HG03558 (cell line): ENCODE measurements around the gene ATOH7.
"Not testable (repeated sequence)": the region's sequence is repeated elsewhere in the genome, so short reads cannot be mapped to it uniquely, and the experiment has no call there.

Source experiments
- ATAC-seq: cut with Tn5 transposase; IDR thresholded peaks from one replicate; pipeline ENCODE4 v1.9.1; 2021; ENCODE audit warnings: moderate number of reproducible peaks; ENCODE audit not compliant: unreplicated experiment; ENCODE audit errors: extremely low read depth

Gene ATOH7

DNA sequence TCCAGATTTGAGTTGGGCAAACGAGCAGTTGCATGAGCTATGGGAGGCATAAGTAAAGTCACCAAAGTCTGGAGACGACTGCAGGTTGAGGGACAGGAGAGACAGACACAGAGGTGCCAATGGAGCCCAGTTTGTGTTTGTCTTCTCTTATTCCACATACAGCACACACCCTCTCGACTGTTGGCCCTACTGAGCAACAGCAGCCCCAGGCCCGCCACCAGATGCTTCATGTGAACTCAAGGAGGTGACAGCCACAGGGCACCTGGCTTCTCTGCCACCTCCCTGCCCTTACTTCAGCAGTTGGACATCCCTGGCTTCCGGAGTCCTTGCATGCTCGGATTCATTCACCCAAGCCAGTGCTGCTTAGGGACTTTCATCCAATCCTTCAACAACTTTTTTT lies 6.5 kb upstream of the ATOH7 start:
- ATAC-seq: no peak

DNA sequence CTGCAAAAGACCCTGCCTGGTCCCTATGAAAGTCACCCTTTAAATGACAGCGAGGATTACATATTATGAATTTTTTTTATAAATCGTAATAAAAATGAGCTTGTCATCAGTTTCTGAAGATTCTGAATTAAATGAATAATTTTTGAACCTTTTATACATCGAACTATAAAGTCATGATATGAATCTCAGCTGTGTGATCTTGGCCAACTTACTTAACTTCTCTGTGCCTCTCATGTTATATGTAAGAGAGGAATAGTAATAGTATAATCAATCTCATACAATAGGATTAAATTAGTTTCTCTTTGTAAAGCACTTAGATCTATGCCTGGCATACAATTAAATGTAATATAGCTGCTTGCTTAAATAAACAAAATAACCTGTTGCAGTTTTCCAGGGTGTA lies 5.3 kb upstream of the ATOH7 start:
- ATAC-seq: no peak

DNA sequence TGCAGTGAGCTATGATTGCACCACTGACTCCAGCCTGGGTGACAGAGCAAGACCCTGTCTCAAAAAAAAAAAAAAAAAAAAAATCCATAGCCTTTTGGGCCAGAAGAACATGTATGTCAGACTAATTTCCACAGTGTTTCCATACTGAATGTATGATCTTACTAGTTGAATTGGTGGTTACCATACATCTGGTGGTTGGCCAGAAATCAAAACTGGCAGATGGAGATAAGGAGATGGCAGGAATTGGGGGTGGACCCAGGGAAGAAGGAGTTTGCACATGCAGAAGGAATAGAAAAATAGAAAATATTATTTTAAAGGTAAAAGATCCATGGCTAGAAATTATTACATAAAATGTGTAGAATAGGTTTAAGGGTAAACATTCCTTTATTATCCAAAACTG lies 3.7 kb upstream of the ATOH7 start:
- no peak for ATAC-seq

DNA sequence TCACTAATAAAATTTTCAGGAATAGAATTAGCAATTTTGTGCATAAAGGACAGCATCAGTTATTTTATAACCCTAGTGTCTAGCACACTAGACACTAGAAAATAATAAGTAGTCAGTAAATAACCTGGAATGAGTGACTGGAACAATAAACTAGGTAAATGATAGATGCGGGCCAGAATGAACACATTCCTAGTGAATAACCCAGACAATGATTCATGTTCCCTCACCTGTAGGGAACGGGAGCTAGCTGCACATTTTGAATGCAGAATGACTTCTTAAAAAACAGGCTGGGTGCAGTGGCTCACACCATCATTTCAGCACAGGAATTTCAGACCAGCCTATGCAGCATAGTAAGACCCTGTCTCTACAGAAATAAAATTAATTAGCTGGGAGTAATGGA lies 3.2 kb upstream of the ATOH7 start:
- ATAC-seq: no peak

DNA sequence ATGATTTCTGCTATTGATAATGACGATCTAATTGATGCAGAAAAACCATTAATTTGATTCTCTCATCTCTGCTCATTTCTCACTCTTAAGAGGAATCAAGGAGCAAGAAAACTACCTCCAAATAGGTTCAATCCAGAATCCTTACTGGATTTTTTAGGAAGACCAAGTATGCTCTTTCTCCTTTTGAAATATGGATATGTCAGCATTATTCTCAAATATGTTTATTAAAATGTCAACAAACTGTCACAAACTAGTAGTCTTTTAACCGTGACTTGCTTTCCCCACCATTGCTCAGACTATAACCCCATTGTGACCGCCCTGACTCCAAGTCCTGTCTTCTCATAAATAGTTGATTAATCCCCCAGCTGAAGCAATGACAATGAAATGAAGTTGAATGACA lies 1.1 kb upstream of the ATOH7 start:
- ATAC-seq: no peak

DNA sequence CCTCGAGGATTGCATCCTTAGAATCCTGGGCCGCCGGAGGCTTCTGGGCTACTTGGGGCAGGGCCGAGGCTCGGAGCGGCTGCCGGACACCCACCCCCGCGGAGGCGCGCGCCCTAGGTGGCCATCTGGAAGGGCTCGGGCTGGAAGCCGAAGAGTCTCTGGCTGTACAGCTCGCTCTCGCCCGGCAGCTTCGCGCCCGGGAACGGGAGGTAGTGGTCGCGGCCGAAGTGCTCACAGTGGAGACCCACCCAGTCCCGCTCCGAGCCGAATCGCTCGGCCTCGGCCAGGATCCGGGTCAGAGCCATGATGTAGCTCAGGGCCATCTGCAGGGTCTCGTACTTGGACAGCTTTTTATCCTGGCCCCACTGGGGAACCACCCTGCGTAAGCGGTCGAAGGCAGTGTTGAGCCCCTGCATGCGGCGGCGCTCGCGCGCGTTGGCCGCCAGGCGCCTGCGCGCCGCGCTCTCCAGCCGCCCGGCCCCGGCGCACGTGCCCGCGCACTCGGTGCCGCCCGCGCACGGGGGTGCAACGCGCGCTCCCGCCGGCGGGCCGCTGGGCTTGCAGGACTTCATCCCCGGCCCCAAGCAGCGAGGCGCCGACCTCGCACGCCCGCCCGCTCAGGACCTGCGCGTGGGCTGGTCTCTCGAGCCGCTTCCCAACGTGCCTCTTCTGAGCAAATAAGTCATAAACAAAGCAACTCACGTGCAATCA lies 652 bp downstream of the ATOH7 start:
- ATAC-seq: peak; percentile 89

DNA sequence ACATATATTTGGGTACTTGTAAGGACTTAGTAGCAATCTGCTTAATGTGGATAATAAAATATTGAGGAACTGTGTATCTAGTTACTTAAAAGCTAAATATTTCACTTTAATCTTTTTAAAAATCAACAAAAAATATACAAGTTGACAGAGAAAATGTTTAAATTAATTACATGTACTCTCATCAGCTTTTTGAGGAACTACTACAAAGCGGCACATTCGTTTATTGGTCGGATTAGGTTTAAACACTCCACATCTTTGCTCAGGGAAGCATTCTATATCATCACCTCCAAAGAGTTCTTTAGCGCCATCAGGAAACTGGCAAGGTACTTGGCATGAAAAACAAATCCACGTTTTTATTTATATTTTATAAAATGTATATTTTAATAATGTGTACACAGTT lies 1.6 kb downstream of the ATOH7 start:
- no peak for ATAC-seq

DNA sequence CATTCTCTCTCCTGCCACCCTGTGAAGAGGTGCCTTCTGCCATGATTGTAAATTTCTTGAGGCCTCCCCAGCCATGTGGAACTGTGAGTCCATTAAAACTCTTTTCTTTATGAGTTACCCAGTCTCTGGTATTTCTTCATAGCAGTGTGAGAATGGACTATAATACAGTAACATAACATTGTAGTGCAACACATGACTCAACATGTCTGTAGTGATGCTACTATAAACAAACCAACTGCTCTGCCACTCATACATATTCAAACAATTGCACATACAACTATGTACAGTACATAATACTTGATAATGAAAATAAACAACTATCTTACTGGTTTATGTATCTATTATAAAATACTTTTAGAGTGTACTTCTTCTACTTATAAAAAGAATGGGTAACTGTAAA lies 7.1 kb downstream of the ATOH7 start:
- ATAC-seq: no peak

DNA sequence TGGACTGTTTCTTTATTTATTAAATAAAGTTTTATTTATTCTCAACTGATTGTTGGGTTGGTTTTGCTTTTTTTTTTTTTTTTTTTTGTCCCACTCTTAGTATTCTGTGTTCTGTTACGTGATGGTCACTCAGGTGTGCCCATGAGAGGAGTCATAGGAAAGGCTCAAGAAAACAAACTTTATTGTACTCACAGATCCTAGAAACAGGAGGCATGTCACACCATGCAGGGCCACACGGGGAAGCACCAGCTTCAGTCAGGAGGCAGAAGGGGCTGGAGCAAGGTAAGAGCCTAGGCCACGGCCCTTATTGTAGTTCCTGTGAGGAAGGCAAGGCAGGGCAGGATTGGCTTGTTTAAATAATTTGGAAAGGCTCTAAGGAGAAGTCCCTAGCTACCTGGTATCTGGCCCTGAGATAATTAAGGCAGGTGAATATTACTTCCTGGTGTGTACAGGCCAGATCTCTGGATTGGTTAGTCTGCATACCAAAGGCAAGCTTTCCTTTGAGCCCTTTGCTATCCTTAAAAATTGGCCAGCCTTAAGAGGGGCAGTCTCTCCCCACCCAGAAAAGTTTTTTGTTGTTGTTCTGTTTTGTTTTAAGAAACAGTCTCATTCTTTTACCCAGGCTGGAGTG lies 8.3 kb downstream of the ATOH7 start:
- ATAC-seq: no peak

DNA sequence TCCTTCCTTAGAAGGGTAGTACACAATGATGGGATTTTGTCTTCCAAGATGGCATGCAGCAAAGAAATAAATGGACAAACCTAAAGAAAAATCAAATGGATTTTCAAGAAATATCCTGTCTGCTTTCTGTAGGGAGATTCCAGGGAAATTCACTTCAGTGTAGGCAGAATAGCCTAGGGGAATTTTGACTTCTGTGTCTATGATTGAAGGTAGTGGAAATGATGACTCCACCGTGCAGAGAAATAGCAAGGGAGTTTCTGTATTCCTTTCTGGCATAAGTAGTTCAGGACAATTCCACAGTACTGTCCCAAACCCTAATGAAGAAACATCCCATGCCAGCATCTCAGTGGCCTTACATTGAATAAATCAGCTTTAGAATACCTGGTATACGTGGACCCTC lies 9.5 kb downstream of the ATOH7 start:
- no peak for ATAC-seq

DNA sequence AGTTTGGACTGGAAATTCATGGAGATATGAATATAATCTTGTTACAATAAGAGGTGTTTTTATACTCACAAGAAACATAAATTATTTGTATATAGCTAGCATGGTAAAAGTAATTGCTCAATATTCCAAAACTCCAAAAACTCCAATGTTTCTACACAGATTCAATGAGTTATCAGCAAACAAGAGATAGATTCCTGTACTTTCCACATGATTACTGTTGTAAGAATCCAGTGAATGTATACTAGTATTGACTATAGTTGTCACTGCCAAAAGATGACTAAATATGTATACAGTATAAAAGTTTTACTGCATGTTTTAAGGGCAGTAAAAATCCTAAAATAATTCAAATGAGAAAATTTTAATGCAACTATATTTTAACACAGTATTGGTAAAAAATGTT lies 10.7 kb downstream of the ATOH7 start:
- ATAC-seq: no peak

DNA sequence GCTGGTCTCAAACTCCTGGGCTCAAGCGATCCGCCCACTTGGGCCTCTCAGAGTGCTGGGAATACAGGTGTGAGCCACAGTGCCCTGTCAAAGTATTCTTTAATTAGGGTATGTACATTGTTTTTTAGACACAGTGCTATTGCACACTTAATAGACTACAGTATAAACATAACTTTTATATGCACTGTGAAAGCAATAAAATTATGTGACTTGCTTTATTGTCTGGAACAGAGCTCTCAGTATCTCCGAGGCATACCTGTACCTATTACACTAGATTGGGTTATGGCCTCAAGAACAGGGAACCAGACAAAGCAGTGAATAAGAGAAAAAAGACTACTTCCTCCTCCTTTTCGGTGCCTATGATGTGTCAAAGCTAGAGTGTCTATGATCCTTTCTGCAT lies 13.1 kb downstream of the ATOH7 start:
- ATAC-seq: no peak

DNA sequence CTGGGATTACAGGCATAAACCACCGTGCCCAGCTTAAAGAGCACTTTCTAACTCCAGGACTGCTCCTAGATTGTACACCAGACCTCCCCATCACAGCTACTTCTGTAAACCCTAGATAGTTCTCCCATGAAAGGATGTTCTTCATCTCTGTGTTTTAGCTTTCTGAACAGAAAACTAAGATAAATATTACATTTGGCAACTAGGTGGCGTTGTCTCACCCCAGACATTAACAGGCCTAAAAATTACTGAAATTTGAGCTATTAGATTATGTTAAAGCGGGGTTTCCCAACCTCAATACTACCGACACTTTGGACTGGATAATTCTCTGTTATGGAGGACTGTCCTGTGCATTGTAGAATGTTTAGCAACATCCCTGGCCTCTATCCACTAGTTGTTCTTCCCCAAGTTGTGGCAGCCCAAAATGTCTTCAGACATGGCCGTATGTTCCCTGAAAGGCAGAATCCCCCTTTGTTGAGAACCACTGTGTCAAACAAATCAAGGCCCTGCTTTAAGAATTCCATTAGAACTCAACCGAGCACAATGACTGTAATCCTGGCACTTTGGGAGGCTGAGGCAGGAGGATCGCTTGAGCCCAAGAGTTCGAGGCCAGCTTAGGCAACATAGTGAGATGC lies 19.1 kb downstream of the ATOH7 start:
- no peak for ATAC-seq

DNA sequence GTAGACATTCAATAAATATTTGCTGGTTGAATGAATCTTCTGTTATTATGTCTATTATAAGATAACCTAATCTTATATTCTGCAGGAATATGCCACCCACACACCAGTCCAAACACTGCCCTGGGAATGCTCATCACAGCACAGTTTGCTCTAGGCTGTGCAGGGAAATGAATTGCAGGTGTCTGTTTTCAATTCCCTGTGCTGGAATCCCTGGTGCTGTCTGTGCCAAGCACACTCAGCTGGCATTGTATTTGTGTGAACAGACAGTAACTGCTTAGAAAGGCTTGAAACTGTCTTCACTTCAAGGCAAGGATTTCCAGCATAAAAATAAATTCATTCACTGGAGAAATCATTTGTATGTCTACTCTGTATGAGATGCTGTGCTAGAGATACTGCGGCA lies 20.2 kb downstream of the ATOH7 start:
- ATAC-seq: no peak

DNA sequence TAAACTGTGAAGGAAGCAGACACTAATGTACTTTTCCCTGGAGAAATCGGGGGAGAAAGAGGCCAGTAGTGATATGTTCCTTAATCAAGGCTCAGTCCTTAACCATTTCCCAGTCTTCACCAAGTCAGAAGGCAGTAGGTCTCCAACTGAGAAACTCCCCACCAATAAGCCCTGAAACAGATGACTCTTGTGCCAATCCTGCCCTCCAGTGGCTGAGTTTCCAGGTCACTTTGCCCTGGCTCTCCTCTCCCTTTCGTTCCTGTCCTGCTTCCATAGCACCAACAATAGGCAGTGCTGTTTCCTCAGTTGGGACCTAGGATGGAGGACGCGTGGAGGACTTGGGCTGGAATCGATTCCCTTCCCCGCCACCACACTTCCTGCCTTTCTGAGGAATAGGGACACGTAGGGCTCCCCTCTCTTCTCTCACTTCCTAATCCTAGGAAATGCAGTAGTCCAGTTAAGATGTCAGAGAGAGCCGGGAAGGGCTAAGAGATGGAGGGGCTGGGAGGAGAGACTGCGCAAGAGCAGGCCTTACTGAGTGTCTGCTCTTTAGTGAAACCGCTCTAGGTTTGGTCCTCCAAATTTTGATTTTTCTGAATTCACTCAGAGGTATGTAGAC lies 23.4 kb downstream of the ATOH7 start:
- no peak for ATAC-seq

DNA sequence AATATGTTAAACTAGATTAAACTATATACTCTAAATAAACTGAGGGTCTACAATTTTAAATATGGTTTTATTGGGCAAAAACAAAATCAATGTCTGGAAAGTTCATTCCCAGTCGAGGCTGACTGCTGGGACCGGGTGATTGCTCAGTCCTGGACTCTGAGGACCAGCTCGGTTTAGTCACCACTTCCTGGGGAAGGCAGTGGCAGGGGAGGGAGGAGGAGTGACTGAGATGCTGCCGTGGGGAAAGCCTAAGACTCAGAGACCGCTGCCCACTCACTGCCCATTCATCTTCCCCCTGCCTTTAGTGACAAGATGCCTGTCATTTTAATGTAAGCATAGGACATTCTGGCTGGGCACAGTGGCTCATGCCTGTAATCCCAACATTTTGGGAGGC lies 29.0 kb downstream of the ATOH7 start:
- no peak for ATAC-seq

DNA sequence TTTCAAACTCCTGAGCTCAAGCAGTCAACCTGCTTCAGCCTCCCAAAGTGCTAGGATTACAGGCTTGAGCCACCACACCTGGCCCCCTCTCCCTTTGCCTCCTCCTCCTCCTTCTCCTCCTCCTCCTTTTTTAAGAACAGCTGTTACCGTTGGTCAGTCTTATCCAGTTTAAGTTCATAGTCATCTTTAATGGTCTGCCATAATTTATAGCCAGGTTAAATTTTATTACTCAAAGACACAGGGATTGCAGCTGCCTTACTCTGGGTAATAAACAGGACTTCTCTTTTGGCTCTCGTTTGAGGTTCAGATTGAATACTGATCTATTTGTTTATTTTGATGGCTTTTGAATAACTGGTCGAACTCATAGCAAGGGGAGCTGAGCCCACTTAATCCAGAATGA lies 35.2 kb downstream of the ATOH7 start:
- ATAC-seq: no peak

DNA sequence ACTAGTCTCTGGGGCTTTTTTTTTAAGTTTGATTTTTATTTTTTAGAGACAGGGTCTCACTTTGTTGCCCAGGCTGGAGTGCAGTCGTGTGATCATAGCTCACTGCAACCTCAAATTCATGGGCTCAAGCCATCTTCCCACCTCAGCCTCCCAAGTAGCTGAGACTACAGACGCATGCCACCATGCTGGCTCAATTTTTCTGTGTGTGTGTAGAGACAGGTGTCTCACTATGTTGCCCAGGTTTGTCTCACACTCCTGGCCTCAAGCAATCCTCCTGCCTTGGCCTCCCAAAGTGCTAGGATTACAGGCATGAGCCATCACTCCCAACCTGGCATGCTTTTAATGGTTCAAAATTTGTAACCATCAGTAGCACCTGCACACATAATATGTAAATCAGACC lies 36.1 kb downstream of the ATOH7 start:
- ATAC-seq: not testable (repeated sequence)

DNA sequence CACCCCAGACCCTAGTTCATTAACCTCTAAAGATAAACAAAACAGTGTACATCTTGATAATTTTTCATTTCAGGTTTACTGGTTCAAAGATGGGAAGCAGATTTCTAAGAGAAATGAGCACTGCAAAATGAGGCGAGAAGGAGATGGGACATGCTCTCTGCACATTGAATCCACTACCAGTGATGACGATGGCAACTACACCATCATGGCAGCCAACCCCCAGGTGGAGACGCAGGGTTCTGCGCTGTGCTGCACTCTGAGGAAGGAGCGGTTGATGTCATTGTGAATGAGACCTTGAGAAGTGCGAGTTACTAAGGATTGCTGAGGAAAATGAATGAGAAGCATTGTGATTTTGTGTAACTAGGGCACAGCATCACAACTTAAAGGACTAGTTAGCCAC lies 37.6 kb downstream of the ATOH7 start:
- ATAC-seq: no peak

DNA sequence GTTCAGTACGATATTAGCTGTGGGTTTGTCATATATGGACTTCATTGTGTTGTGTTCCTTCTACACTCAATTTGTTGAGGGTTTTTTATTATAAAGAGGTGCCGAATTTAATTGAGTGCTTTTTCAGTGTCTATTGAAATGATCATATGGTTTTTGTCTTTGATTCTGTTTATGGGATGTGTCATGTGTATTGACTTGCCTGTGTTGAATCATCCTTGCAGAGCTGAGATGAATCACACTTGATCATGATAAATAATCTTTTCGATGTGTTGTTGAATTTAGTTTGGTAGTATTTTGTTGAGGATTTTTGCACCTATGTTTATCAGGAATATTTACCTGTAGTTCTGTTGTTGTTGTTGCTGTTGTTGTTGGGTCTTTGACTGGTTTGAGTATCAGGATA lies 39.8 kb downstream of the ATOH7 start:
- no peak for ATAC-seq

DNA sequence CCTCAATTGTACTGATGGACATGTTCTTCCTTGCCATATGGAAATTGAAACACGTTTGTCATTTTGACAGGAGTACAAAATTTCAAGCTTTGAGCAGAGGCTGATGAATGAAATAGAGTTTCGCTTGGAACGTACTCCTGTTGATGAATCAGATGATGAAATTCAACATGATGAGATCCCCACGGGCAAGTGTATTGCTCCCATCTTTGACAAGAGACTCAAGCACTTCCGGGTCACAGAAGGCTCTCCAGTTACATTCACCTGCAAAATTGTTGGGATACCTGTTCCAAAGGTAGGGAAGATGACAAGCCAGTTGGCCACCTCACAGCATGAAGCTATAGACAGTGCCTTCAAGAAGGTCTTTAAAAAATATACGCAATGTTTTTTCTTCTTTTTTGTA lies 43.1 kb downstream of the ATOH7 start:
- no peak for ATAC-seq

DNA sequence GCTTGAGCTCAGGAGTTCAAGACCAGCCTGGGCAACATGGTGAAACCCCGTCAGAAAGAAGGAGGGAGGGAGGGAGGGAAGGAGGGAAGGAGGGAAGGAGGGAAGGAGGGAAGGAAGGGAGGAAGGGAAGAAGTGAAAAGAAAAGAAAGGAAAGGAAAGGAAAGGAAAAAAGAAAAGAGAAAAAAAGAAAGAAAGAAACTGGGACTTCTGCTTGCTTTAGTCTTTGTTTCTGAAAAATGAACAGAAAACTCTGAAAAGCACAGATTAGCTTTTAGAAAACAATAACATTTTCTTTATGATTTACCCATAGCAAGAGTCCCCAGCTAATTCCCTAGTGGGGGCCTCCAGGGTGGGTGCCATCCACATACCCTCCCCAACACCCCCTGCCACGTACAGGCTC lies 46.8 kb downstream of the ATOH7 start:
- no peak for ATAC-seq
